G401 (cell line): ENCODE measurements around the gene SUMO2. TPM values are rescaled to one million over a fixed set of nuclear protein-coding genes. Genes with fewer than 3 reads are reported as not detected.
"Not testable (repeated sequence)": the region's sequence is repeated elsewhere in the genome, so short reads cannot be mapped to it uniquely, and the experiment has no call there.

ENCODE experiments used
- DNase-seq: peaks from one replicate; pipeline ENCODE4 v3.0.0-alpha.2; 2015; ENCODE audit warnings: low spot score
- in situ Hi-C: cut with HindIII; loops from 2 replicates; pipeline ENCODE4 v1.10.0; 2016; ENCODE audit warnings: low sequenced_read_pairs, mixed read lengths
- total RNA-seq: library from RNA; depleted of rRNA; stranded (reverse); fragments of >200 nt; shearing (Covaris generic); gene quantifications from 2 replicates; pipeline ENCODE4 v1.2.3, GENCODE V29; 2014; rRNA removed

Gene SUMO2
- 142 and 183 TPM in 2 replicates for total RNA-seq

DNA sequence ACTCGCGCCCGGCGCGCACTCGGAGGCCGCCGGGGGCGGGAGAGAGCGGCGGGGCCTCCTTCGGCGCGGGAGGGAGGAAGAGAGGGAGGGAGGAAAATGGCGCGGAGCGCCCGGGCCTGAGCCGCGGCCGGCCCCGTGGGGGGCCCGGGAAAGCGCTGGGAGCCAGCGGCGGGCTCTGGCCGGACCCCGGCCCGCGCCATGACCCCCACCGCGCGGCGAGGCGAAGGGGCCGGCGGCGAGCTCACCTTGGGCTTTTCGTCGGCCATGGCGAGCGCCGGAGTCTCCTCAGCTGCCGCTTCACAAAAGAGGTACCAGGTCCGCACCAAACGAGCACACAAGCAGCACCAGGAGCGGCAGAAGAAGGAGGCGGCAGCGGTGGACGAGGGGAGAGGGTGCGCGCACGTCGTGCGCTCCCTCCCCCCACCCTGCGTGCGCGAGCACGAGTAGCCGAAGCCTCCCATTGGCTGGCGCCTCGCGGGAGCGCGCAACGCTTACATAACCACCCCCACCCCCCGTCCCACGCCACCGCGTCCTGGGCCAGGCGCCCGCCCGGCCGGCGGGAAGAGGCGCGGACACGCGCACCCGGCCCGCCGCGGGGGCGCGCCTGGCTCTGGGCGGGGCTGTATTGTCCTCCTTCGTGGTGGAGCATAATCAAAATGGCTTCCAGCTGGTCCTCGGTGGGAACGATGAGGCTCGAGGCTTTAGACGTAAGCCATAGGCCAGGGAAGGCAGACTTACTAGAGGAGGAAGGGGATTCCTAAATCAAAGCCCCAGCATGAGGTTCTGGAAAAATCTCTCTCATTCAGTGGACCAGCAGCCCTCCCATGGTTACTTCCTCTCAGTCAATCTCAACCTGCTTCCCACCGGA, at the start of gene SUMO2:
Gene SUMO2 (minus strand): TSS at position 391 of the 868 bp plus-strand sequence. CDS start 125 bp downstream, at position 266.
- in situ Hi-C loops = no loop called here
- DNase-seq = peak; percentile 89

DNA sequence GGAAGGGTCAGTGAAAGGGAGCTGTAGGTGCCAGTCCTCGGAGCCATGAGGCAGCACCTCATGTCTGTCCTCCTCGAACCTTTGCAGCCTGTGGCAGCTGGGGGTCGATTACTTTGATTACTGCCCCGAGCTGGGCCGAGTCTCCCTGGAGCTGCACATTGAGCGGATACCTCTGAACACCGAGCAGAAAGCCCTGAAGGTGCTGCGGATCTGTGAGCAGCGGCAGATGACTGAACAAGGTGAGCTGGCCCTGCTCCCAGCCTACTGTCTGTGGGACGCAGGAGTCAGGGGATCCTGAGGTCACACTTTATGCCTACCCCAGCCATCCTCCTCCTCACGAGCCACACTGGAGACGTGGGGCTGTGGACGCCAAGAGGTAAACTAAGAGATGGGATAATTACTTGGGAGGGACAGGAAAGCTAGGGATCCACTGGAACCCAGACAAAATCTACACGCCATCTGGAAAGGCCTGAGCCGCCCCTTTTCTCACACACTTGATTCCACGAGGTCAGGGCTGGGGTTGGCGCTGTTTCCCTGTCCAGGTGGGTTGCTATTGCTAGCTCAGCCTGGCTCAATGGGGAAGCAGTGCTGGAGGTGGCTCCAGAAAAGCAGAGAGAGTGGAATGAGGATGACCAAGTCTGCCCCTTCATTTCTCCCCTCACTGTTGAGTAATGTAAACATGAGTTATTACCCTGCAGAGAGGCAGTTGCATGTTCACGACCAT, 49.1 kb upstream of the SUMO2 start:
- peak; percentile 94 for DNase-seq
- in situ Hi-C loops = no loop called here

- DNase-seq = no peak
- in situ Hi-C loops = no loop called here
Measured at GRCh38 chr17:75231071-75231470, 48.3 kb upstream of the SUMO2 start.

DNA sequence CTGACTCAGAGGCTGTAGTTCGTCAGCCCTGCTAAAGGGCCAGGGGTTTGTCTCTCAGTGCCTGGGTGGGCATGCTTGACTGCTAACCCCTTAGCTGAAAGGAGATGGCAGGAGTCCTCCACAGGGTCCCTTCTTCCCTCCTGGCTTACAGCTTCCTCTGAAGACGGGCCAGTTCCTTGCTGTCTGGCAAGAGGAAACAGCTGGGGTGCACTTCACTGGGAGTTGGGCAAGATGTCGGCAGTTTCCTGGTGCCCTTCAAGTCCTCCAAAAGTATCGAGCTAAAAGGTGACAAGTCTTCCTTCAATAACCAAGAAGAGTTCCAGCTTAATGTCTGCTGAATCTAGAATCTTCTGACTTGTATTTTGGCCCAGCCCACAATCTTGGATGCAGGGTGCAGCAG, 46.1 kb upstream of the SUMO2 start:
- in situ Hi-C loops = no loop called here
- DNase-seq = no peak

DNA sequence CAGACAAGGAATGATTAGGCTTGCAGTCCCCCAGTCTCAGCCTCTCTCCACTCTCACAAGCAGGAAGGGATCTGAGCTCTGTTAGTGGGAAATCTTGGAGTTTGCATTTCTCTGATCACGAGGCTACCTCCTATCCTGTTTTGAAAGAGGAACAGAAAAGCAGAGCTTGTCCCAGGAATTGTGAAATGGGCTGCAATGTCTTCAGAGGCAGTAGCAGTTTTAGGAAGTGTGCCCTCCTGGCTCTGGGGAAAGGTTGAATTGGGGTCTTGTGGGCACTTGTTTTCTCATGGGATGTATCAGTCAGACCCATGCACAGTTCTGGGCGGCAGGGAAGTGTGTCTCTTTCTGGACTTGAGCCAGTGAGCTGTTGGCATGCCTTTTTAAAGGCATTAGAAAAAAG, 45.5 kb upstream of the SUMO2 start:
- in situ Hi-C loops = no loop called here
- no peak for DNase-seq

DNA sequence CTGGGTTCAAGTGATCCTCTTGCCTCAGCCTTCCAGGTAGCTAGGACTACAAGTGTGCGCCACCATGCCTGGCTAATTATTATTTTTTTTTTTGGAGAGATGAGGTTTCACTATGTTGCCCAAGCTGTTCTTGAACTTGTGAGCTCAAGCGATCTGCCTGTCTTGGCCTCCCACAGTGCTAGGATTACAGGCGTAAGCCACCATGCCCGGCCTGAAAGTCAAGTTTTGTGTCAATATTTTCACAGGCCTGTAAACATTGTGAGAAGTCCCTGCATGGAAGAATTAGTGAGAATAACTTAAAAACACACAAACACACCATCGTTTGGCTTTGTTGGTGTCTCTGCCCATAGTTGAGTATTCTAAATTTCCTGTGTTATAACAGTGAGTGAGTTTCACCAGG, 45.0 kb upstream of the SUMO2 start:
- in situ Hi-C loops = no loop called here
- DNase-seq = no peak

- in situ Hi-C loops = no loop called here
- DNase-seq = no peak
Measured at GRCh38 chr17:75225016-75225415, 42.3 kb upstream of the SUMO2 start.

DNA sequence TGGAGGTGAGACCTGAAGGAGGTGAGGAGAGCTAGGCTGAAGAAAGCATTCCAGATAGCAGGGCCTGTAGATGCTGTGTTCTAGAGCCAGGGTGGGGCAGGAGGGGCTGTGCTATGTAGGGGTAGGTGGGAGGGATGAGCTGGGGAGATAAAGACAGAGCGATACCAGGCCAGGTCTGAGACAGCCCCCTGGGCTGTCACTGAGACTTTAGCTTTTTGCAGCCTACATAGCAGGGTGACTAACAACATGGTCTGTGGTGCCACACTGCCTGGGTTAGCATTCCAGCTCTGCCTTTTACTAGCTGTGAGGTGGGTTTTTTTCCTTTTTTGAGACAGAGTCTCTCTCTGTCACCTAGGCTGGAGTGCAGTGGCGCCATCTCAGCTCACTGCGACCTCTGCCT, 37.1 kb upstream of the SUMO2 start:
- in situ Hi-C loops = no loop called here
- no peak for DNase-seq

GRCh38 chr17:75218131-75218530, 35.4 kb upstream of the SUMO2 start:
- in situ Hi-C loops = no loop called here
- DNase-seq = no peak

GRCh38 chr17:75209061-75209460, 26.3 kb upstream of the SUMO2 start:
- peak; percentile 87 for DNase-seq
- in situ Hi-C loops = no loop called here

DNA sequence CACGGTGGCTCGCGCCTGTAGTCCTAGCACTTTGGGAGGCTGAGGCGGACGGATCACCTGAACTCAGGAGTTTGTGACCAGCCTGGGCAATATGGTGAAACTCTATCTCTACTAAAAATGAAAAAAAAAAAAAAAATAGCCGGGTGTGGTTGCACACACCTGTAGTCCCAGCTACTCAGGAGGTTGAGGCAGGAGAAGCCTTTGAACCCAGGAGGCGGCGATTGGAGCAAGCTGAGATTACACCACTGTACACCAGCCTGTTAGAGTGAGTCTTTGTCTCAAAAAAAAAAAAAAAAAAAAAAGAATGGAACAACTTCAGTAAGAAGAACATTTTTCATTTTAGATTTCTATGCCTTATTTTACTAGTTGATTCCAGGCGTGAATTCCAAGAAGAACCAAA, 25.4 kb upstream of the SUMO2 start:
- no peak for DNase-seq
- in situ Hi-C loops = no loop called here

DNA sequence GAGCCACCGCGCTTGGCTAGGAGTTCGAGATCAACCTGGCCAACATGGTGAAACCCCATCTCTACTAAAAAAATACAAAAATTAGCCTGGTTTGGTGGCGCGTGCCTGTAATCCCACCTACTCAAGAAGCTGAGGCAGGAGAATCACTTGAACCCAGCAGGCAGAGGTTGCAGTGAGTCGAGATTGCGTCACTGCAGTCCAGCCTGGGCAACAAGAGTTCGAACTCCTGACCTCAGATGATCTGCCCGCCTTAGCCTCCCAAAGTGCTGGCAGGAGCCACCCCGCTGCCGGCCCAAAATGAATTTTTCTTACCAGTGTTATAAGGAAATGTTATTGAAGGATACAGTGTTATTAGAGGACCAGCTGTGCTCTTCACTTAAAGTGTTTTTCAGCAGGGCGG, 25.0 kb upstream of the SUMO2 start:
- in situ Hi-C loops = no loop called here
- DNase-seq = no peak

DNA sequence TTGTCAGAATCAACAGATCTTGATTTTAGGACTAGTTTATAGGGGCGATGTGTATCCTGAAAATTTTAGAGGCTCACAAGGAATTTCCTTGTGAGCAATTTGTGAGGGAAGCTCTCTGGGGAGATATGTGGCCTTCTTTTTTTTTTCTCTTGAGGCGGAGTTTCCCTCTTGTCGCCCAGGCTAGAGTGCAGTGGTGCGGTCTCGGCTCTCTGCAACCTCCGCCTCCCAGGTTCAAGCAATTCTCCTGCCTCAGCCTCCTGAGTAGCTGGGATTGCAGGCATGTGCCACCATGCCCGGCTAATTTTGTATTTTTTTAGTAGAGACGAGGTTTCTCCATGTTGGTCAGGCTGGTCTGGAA, 24.3 kb upstream of the SUMO2 start:
- in situ Hi-C loops, DNase-seq: not testable (repeated sequence)

GRCh38 chr17:75205793-75206163, 23.0 kb upstream of the SUMO2 start:
- in situ Hi-C loops = no loop called here
- DNase-seq = no peak

- in situ Hi-C loops = no loop called here
- peak; percentile 94 for DNase-seq
Measured at GRCh38 chr17:75205037-75205792, 22.5 kb upstream of the SUMO2 start, which contains the start of gene NUP85. NUP85 (plus strand) TSS chr17:75205679; CDS start chr17:75205762, 83 bp downstream.

DNA sequence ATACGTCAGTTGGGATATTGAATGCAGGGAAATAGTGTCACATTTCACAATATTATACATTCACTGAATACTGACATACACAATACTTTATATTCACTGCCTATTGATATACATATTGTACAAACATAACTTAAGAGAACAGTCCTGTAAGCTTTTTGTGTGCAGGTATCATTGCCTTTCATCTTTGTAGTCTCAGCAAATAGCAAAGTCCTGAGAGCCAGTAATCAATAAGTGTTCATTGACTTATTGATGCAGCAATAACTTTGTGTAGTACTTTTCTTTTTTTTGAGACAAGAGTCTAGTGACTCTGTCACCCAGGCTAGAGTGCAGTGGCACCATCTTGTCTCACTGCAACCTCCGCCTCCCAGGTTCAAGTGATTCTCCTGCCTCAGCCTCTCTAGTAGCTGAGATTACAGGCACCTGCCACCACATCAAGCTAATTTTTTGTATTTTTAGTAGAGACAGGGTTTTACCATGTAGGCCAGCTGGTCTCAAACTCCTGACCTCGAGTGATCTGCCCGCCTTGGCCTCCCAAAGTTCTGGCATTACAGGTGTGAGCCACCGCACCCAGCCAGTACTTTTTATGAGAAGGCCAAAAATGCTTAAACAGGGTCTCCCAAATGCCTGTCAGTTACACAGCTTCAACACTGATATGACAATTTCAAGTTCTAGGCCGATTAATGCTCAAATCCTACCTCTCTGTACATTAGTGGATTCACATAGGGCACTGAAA, 17.3 kb upstream of the SUMO2 start:
- no peak for DNase-seq
- in situ Hi-C loops = no loop called here

- in situ Hi-C loops = no loop called here
- DNase-seq = no peak
Measured at GRCh38 chr17:75194879-75195278, 12.1 kb upstream of the SUMO2 start.

GRCh38 chr17:75191584-75191983, 8.8 kb upstream of the SUMO2 start:
- DNase-seq = no peak
- in situ Hi-C loops = no loop called here

GRCh38 chr17:75188614-75189013, 5.9 kb upstream of the SUMO2 start:
- in situ Hi-C loops = no loop called here
- no peak for DNase-seq
